B cell (primary cell): ENCODE measurements around the gene HES5.

Source experiments
- EZH2 ChIP-seq: IDR thresholded peaks from 2 replicates; pipeline ENCODE4 v1.6.1; 2012; ENCODE audit warnings: borderline replicate concordance, low read depth, mild to moderate bottlenecking, moderate library complexity, low read length; ENCODE audit not compliant: insufficient read depth, poor library complexity, severe bottlenecking
- TF ChIP-seq, protein P1 (sequence below): fragments of 200-600 bp; IDR thresholded peaks from one replicate; pipeline ENCODE4 v1.8.0; 2022; ENCODE audit warnings: antibody characterized with exemption, mild to moderate bottlenecking

DNA sequence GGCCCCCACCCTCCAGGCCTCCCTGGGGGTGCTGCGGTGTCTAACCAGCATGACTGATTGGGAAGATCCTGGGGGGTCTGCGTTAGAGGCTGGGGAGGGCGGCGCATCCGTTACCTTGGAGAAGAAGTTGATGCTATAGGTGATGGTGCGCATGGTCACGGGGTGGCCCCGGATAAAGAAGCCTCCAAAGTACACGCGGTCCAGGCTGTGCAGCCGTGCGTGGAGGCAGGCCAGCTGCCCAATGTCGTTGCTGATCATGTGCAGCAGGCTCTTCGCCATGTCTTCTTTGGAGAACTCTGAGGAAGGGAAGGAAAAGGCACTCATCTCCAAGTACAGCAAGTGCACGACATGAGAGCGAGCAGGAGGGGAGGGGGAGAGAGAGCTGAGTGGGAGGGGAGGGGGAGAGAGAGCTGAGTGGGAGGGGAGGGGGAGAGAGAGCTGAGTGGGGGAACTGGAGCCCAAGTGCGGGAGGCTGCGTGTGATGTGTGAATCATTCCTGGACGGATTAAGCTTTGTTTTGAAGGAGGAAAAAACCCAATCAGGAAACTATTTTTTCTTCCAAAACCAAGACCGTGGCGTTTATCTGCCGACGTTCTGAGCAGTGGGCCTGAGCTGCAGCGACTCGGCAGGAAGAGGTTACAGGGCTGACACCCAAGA lies 10.9 kb downstream of the HES5 start:
- TF ChIP-seq, protein P1, sequence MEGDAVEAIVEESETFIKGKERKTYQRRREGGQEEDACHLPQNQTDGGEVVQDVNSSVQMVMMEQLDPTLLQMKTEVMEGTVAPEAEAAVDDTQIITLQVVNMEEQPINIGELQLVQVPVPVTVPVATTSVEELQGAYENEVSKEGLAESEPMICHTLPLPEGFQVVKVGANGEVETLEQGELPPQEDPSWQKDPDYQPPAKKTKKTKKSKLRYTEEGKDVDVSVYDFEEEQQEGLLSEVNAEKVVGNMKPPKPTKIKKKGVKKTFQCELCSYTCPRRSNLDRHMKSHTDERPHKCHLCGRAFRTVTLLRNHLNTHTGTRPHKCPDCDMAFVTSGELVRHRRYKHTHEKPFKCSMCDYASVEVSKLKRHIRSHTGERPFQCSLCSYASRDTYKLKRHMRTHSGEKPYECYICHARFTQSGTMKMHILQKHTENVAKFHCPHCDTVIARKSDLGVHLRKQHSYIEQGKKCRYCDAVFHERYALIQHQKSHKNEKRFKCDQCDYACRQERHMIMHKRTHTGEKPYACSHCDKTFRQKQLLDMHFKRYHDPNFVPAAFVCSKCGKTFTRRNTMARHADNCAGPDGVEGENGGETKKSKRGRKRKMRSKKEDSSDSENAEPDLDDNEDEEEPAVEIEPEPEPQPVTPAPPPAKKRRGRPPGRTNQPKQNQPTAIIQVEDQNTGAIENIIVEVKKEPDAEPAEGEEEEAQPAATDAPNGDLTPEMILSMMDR, result no peak
- no peak for TF ChIP-seq EZH2
